Spleen (tissue), 7 donors: ENCODE measurements around the gene MBNL2.

Experiments used
- CTCF ChIP-seq, 11 experiments: fragments of 200-600 bp in 7 of 11; fragments of 450-650 bp in 4 of 11; sonication (generic) in 4 of 11; IDR thresholded peaks in 8 of 11; conservative IDR thresholded peaks in 3 of 11; 1 replicate in 7 of 11; 2 replicates in 4 of 11; pipeline versions ENCODE4 v1.4.0 to v1.8.0; 2016 to 2021; ENCODE audit warnings: antibody characterized with exemption in 11 of 11, inconsistent platforms in 4 of 11, mild to moderate bottlenecking in 1 of 11
- POLR2AphosphoS5 ChIP-seq, 3 donors: sonication (generic); formaldehyde crosslinking; IDR thresholded peaks; one replicate each; pipeline ENCODE4 v1.5.1; 2017; ENCODE audit warnings: antibody characterized with exemption in 3 of 3
- donor health status: DM: no; HTN: no; CAD: no; lungs with moderate emphysema.
- donor health status: DM: no; HTN: no; CAD: no.
- donor health status: DM: no; HTN: no; CAD: no.

GRCh38 chr13:97342136-97342535 is 120.0 kb downstream of the MBNL2 start:
- no peak for TF ChIP-seq POLR2AphosphoS5 (IDR thresholded peaks at IDR 0.05)
- TF ChIP-seq CTCF (IDR thresholded peaks at IDR 0.05 in 8 of 11, conservative IDR thresholded peaks at IDR 0.05 in 3 of 11): no peak
